Amygdala (tissue), 56 donors: ENCODE results near the gene TMEM143.
A peak's percentile ranks its signal among the peaks of the same experiment; 100 is the strongest.
"Not testable (repeated sequence)": the region's sequence is repeated elsewhere in the genome, so short reads cannot be mapped to it uniquely, and the experiment has no call there.

Source experiments
- DNase-seq, 56 donors: peaks; one replicate each; lab custom pipeline; 2025; lab: John Stamatoyannopoulos, UW

Gene TMEM143

DNA sequence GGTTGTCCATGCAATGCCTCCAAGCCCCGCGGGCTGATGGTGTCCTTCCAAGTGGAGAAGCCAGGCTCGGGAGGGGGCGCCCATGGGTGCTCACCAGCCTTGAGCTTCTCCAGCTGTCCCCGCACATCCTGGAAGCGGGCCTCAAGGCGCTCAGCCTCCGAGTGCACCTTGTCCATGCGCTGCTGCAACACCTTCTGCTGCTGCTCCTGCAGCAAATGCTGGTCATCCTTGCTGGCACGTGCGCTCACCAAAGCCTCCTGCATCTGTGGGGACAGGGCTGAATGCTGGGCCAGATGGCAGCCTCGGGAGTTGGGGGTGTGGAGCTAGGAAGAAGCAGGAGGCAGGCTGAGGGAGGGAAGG lies 61.2 kb downstream of the TMEM143 start:
- DNase-seq, result no peak

DNA sequence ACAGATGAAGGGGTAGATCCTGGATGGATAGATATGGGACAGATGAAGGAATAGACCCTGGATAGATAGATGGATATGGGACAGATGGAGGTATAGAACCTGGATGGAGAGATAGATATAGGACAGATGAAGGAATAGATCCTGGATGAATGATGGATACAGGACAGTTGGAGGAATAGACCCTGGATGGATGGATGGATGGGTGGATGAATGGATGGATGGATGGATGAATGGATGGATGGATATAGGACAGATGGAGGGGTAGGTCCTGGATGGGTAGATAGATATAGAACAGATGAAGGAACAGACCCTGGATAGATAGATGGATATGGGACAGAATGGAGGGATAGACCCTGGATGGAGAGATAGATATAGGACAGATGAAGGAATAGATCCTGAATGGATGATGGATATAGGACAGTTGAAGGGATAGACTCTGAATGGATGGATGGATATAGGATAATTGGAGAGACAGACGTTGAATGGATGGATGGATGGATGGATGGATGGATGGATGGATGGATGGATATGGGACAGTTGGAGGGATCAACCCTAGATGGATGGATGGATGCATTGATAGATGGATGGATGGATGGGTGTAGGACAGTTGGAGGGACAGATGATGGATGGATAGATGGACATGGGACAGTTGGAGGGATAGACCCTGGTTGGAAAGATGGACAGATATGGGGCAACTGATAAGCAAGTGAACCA lies 61.7 kb downstream of the TMEM143 start:
- DNase-seq, result no peak

DNA sequence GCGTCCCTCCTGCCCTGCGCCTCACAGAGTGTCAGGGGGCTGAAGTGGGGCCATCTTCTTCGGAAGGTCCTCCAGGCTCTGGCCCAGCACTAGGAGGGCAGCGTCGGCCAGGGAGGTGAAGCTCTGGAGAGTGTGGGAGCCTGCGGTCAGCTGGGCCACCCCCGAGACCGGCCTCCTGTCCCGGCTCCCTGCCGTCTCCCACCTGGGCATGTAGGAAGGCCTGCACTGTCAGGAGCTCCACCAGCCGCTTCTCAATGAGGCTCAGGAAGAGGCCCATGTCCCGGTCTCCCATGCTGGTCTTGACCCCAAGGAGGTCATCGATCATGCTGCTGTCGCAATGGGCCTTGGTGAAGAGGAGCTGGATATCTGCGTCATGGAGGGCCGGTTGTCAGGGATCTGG lies 65.8 kb downstream of the TMEM143 start:
- no peak for DNase-seq

GRCh38 chr19:48296963-48297734 lies 66.6 kb downstream of the TMEM143 start:
- DNase-seq, result no peak

DNA sequence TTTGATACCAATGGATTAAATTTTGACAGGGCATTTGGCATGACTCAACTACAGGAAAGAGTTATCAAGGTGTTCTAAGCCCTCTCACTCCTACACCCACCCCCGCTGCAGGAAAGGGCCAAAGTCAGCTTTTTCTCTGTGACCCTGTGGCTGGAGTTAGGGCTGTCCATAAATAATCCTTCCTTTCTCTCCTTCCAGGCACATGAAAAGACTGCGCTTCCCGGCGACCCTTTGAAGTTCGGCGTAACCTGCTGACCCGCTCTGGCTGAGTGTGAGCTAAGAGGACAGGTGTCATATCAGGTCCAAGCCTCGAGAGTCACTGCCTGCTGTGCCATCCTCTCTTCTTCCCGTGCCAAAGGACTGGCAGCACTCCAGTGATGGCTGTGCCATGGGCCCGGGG lies 68.3 kb downstream of the TMEM143 start:
- DNase-seq, result no peak

- no peak for DNase-seq
Measured at GRCh38 chr19:48292798-48293197, 70.9 kb downstream of the TMEM143 start.

DNA sequence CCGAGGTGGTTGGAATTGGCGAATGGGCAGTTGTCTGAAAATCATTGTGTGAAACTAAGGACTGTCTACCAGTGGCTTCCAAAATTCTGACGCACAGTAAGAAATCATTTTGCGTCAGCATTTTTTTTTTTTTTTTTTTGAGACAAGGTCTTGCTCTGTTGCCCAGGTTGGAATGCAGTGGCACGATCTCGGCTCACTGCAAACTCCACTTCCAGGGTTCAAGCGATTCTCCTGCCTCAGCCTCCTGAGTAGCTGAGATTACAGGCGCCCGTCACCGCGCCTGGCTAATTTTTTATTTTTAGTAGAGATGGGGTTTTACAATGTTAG lies 72.3 kb downstream of the TMEM143 start:
- DNase-seq, result not testable (repeated sequence)

GRCh38 chr19:48290771-48291488 lies 72.8 kb downstream of the TMEM143 start:
- peak in 47 of 56 donors; percentile 9 to 80 (median 42) for DNase-seq

GRCh38 chr19:48290401-48290770 lies 73.4 kb downstream of the TMEM143 start:
- peak in 4 of 56 donors; percentile 5 to 32 (median 16) for DNase-seq

- no peak for DNase-seq
Measured at GRCh38 chr19:48287748-48288147, 76.0 kb downstream of the TMEM143 start.

GRCh38 chr19:48284896-48285295 lies 78.8 kb downstream of the TMEM143 start:
- no peak for DNase-seq

DNA sequence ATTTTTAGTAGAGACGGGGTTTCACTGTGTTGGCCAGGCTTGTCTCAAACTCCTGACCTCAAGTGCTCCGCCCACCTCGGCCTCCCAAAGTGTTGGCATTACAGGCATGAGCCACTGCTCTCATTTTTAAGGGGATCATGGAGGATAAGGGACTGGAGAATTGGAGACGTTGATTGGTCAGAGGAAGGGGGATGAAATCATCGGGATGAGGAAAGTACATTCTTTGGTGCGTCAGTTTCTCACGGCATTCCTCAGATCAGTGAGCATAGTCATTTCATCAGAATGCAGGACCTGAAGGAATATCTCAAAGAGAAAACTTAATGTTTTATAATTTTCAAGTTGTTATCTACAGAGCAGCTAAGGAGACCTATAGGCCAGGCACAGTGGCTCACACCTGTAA lies 79.8 kb downstream of the TMEM143 start:
- DNase-seq, result no peak
